T-helper 1 cell treated with Interleukin-12 subunit alpha and Interleukin-12 subunit beta and Interleukin-4 antibody, amounts not matched to agents 30 ng/mL and 1 ng/mL, for 36 hours (primary cell): ENCODE results near the gene CNTFR. TPM values are rescaled to one million over a fixed set of nuclear protein-coding genes. Genes with fewer than 3 reads are reported as not detected.

Experiments
- intact Hi-C: fragments of 100-400 bp; cut with micrococcal nuclease; formaldehyde crosslinking; loops from one replicate; pipeline ENCODE4 v1.15.1; 2024
- total RNA-seq: library from RNA; stranded (reverse); gene quantifications from 2 replicates; pipeline ENCODE4 v1.2.3, GENCODE V29; 2022

Gene CNTFR
- total RNA-seq, 1 donor from 2014 or later = not detected

- intact Hi-C loops = loop anchor here (10.0 kb wide), 1 partner anchor 1031 kb away; the partner anchor contains the start of genes CCDC107, RMRP and SIT1
Observed at GRCh38 chr9:34623374-34624235, 34.1 kb upstream of the CNTFR start.

GRCh38 chr9:34620061-34620994, 30.8 kb upstream of the CNTFR start, which contains the start of gene DCTN3:
TSS of gene DCTN3 (minus strand) at chr9:34620495. CDS start at chr9:34620464, 31 bp downstream.
- intact Hi-C loops = loop anchor here (1.0 to 10.0 kb wide), 7 partner anchors 8 to 1034 kb away; partner anchors contain the start of genes CCDC107, DNAI1, FAM219A and RMRP

GRCh38 chr9:34615132-34615531, 25.6 kb upstream of the CNTFR start:
- intact Hi-C loops = no loop called here

GRCh38 chr9:34612788-34613390, 23.4 kb upstream of the CNTFR start:
- intact Hi-C loops = loop anchor here (1.0 to 5.0 kb wide), 15 partner anchors 7 to 797 kb away; partner anchors contain the start of genes ARID3C, DCTN3, DNAI1 and DNAJB5

GRCh38 chr9:34611811-34612787, 22.6 kb upstream of the CNTFR start, which contains the start of gene RPP25L:
TSS of gene RPP25L (minus strand) at chr9:34612097. CDS start at chr9:34611296, 801 bp downstream.
- intact Hi-C loops = loop anchor here (1.0 to 5.0 kb wide), 15 partner anchors 8 to 796 kb away; partner anchors contain the start of genes ARID3C, DCTN3, DNAI1 and DNAJB5

GRCh38 chr9:34611251-34611810, 21.8 kb upstream of the CNTFR start:
- intact Hi-C loops = loop anchor here (5.0 kb wide), 2 partner anchors 376 to 461 kb away; partner anchors contain the start of genes DNAJB5 and VCP

- intact Hi-C loops = loop anchor here (5.0 kb wide), 2 partner anchors 377 to 462 kb away; partner anchors contain the start of genes DNAJB5 and VCP
Observed at GRCh38 chr9:34610434-34611206, 21.1 kb upstream of the CNTFR start.

GRCh38 chr9:34607331-34607730, 17.8 kb upstream of the CNTFR start:
- intact Hi-C loops = no loop called here

GRCh38 chr9:34606905-34607304, 17.4 kb upstream of the CNTFR start:
- intact Hi-C loops = no loop called here

- intact Hi-C loops = no loop called here
Observed at GRCh38 chr9:34606190-34606589, 16.7 kb upstream of the CNTFR start.

- intact Hi-C loops = loop anchor here (1.0 kb wide), 4 partner anchors 12 to 166 kb away; no protein-coding TSS in a partner anchor
Observed at GRCh38 chr9:34603610-34604231, 14.2 kb upstream of the CNTFR start.

GRCh38 chr9:34601937-34602573, 12.5 kb upstream of the CNTFR start:
- intact Hi-C loops = no loop called here

- intact Hi-C loops = no loop called here
Observed at GRCh38 chr9:34600908-34601307, 11.4 kb upstream of the CNTFR start.

GRCh38 chr9:34599546-34599945, 10.0 kb upstream of the CNTFR start:
- intact Hi-C loops = no loop called here

GRCh38 chr9:34594177-34594576, 4.7 kb upstream of the CNTFR start:
- intact Hi-C loops = no loop called here

GRCh38 chr9:34592895-34593601, 3.5 kb upstream of the CNTFR start:
- intact Hi-C loops = loop anchor here (1.0 to 2.0 kb wide), 2 partner anchors 49 to 92 kb away; no protein-coding TSS in a partner anchor
